ENCODE data around the gene GRIA3. TPM values are rescaled to one million over a fixed set of nuclear protein-coding genes. Genes with fewer than 3 reads are reported as not detected.

GRIA3 gene
- total and polyA plus RNA-seq, 4 donors = 0.05 to 2.0 (median 0.37) TPM

DNA sequence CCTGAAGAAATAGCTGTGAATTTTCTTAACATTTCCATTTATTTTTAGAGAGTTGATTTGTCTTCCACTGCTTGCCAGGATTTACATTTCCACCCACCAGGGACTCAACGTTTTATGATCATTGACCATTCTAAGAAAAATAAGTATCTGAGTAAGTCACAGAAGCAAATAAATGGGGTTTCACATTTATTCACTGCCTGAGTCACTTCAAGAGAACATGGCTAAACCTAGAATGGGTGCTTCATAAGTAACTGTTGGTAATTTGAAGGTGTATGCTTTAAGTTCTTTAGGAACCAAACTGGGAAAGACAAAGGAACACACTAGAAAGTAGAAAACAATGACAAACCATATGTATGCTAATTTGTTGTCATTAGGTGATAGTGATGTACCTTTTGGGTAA lies 43.2 kb upstream of the GRIA3 start:
- H3K4me3 ChIP-seq = no peak overlapping the region
- DNase-seq (no peak), ATAC-seq (ENCODE audit: insufficient read depth, low FRiP score) (no peak)
- WGBS, 2 donors = 43 to 61% methylated on average over 1 of the region's 1 CpG
- no peaks in the 10 kb centered on the region for H3K9me3 ChIP-seq (ENCODE audit: control insufficient read depth in 4 of 4, insufficient read depth in 3 of 4, low read length in 3 of 4)
- no peak overlapping the region for H3K9ac ChIP-seq (ENCODE audit: insufficient read depth in 1 of 2, low read length in 2 of 2)
- H3K4me1 ChIP-seq (ENCODE audit: control insufficient read depth in 5 of 5, insufficient read depth in 5 of 5, low read length in 5 of 5) = no peaks in the 10 kb centered on the region
- no peaks in the 10 kb centered on the region for H3K36me3 ChIP-seq (ENCODE audit: control insufficient read depth in 4 of 4, insufficient read depth in 4 of 4, low read length in 4 of 4)
- no peaks in the 10 kb centered on the region for H3K27me3 ChIP-seq (ENCODE audit: control insufficient read depth in 3 of 3, insufficient read depth in 3 of 3, low read length in 2 of 3)
- H3K27ac ChIP-seq (ENCODE audit: low read depth in 1 of 2, low read length in 1 of 2) = no peak overlapping the region
- TF ChIP-seq CTCF (IDR thresholded peaks at IDR 0.05; ENCODE audit: control extremely low read depth, extremely low read depth) = no peak

GRCh38 chrX:123153846-123154335 lies 30.2 kb upstream of the GRIA3 start:
- Histone ChIP-seq H3K9ac (ENCODE audit: insufficient read depth in 1 of 2, low read length in 2 of 2) (no peak overlapping the region), H3K9me3 (ENCODE audit: control insufficient read depth in 4 of 4, insufficient read depth in 3 of 4, low read length in 3 of 4) (no peaks in the 10 kb centered on the region), H3K4me1 (ENCODE audit: control insufficient read depth in 5 of 5, insufficient read depth in 5 of 5, low read length in 5 of 5) (no peaks in the 10 kb centered on the region), H3K27me3 (ENCODE audit: control insufficient read depth in 3 of 3, insufficient read depth in 3 of 3, low read length in 2 of 3) (no peaks in the 10 kb centered on the region), H3K36me3 (ENCODE audit: control insufficient read depth in 4 of 4, insufficient read depth in 4 of 4, low read length in 4 of 4) (no peaks in the 10 kb centered on the region), H3K4me3 (no peak overlapping the region), H3K27ac (ENCODE audit: low read depth in 1 of 2, low read length in 1 of 2) (no peak overlapping the region)
- ATAC-seq (ENCODE audit: insufficient read depth, low FRiP score) (no peak), DNase-seq (no peak)
- WGBS, 2 donors = 58 to 87% methylated on average over 7 of the region's 7 CpGs
- no peak for TF ChIP-seq CTCF (IDR thresholded peaks at IDR 0.05; ENCODE audit: control extremely low read depth, extremely low read depth)

GRCh38 chrX:123155327-123155726 lies 28.8 kb upstream of the GRIA3 start:
- Histone ChIP-seq H3K9me3 (ENCODE audit: control insufficient read depth in 4 of 4, insufficient read depth in 3 of 4, low read length in 3 of 4) (no peaks in the 10 kb centered on the region), H3K4me3 (no peak overlapping the region), H3K36me3 (ENCODE audit: control insufficient read depth in 4 of 4, insufficient read depth in 4 of 4, low read length in 4 of 4) (no peaks in the 10 kb centered on the region), H3K9ac (ENCODE audit: insufficient read depth in 1 of 2, low read length in 2 of 2) (no peak overlapping the region), H3K27me3 (ENCODE audit: control insufficient read depth in 3 of 3, insufficient read depth in 3 of 3, low read length in 2 of 3) (no peaks in the 10 kb centered on the region), H3K4me1 (ENCODE audit: control insufficient read depth in 5 of 5, insufficient read depth in 5 of 5, low read length in 5 of 5) (no peaks in the 10 kb centered on the region), H3K27ac (ENCODE audit: low read depth in 1 of 2, low read length in 1 of 2) (no peak overlapping the region)
- WGBS, 2 donors = 61 to 65% methylated on average over 1 of the region's 1 CpG
- DNase-seq (no peak), ATAC-seq (ENCODE audit: insufficient read depth, low FRiP score) (no peak)
- no peak for TF ChIP-seq CTCF (IDR thresholded peaks at IDR 0.05; ENCODE audit: control extremely low read depth, extremely low read depth)

GRCh38 chrX:123157586-123157985 lies 26.5 kb upstream of the GRIA3 start:
- no peak overlapping the region for H3K9ac ChIP-seq (ENCODE audit: insufficient read depth in 1 of 2, low read length in 2 of 2)
- no peaks in the 10 kb centered on the region for H3K9me3 ChIP-seq (ENCODE audit: control insufficient read depth in 4 of 4, insufficient read depth in 3 of 4, low read length in 3 of 4)
- H3K27ac ChIP-seq (ENCODE audit: low read depth in 1 of 2, low read length in 1 of 2) = no peak overlapping the region
- no peaks in the 10 kb centered on the region for H3K27me3 ChIP-seq (ENCODE audit: control insufficient read depth in 3 of 3, insufficient read depth in 3 of 3, low read length in 2 of 3)
- WGBS, 2 donors = 75 to 89% methylated on average over 3 of the region's 3 CpGs
- TF ChIP-seq CTCF (IDR thresholded peaks at IDR 0.05; ENCODE audit: control extremely low read depth, extremely low read depth) = no peak
- no peak for ATAC-seq (ENCODE audit: insufficient read depth, low FRiP score)
- H3K36me3 ChIP-seq (ENCODE audit: control insufficient read depth in 4 of 4, insufficient read depth in 4 of 4, low read length in 4 of 4) = no peaks in the 10 kb centered on the region
- H3K4me3 ChIP-seq = no peak overlapping the region
- no peaks in the 10 kb centered on the region for H3K4me1 ChIP-seq (ENCODE audit: control insufficient read depth in 5 of 5, insufficient read depth in 5 of 5, low read length in 5 of 5)
- DNase-seq = no peak
